Fibroblast of skin of right biceps (primary cell): ENCODE data around the gene SPTSSB.

Source experiments
- DNase-seq: peaks from one replicate; pipeline ENCODE4 v3.0.0-alpha.2; 2013

The SPTSSB gene, protein sequence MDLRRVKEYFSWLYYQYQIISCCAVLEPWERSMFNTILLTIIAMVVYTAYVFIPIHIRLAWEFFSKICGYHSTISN

DNA sequence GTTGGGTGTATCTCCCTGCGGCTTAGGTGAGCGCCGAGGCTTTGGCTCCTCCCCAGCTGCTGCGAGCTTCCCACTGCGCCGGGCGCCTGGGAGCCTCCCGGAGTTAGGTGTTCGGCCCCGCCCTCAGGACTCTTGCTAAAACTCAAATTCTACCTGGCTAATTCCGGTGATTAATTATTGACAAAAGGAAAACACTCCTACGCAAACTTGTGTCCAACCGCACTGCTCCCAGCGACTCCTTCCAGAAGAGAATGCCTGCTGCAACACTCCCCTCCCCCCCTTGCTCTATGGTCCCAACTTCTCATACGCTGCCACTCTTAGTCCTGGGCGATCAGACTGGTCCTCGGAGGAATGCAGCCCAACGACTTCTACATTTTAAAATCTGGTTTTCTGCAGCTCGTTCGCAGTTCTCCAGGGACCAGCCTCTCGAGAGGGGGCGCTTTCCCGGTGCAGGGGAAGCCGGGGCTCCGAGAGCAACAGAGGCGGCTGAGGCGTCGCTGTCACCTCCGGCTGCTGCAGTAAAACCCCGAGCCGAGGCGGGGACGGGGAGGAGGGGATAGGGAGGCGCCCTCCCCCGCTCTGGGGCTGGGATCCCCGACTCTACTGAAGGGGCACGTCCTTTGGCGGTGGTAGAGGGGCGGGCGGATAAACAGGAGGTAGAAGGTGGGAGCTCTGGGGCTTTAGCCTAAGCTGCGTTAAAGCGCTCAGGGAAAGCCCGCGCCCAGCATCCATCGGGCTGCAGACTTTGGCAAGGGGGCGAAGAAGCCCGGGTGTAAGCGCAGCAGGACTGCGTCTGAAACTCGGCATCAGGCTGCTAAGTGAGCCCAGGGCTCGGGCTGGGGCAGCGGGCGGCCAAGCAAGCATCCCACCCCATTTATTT lies at the start of gene SPTSSB:
Gene SPTSSB, minus strand, starts transcription at position 77 of the 880 bp plus-strand sequence. CDS start 25,194 bp downstream, outside the sequence.
- peak; percentile 29 for DNase-seq

GRCh38 chr3:161420746-161421145 lies 49.4 kb upstream of the SPTSSB start:
- no peak for DNase-seq

GRCh38 chr3:161419555-161420333 lies 48.4 kb upstream of the SPTSSB start:
- DNase-seq = no peak

GRCh38 chr3:161415506-161416231 lies 44.4 kb upstream of the SPTSSB start:
- DNase-seq = peak; percentile 76

- DNase-seq = no peak
These were observed 43.6 kb upstream of the SPTSSB start for GRCh38 chr3:161414907-161415306.

- DNase-seq = no peak
These were observed 42.5 kb upstream of the SPTSSB start for GRCh38 chr3:161413855-161414210.

GRCh38 chr3:161413127-161413854 lies 42.0 kb upstream of the SPTSSB start:
- peak; percentile 45 for DNase-seq

- no peak for DNase-seq
These were observed 40.8 kb upstream of the SPTSSB start for GRCh38 chr3:161412123-161412522.

- DNase-seq = no peak
These were observed 38.5 kb upstream of the SPTSSB start for GRCh38 chr3:161409858-161410257.

DNA sequence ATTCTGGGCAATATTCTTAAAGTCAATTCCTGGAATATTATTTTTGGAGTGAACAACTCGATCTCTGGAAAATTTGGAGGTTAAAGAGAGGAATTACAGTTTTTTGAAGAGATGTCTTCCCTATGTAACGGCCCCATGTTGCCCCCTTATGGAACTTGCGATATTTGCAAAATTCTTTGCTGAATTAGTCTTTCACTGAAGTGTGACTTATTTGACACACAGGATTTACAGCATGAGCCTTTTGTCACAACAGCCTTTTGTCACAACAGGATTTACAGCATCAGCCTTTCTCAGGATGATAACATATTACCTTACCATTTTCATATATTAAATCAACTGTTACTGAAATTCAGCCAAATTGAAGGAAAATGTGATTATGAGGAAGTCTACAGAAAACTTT lies 37.8 kb upstream of the SPTSSB start:
- DNase-seq = peak; percentile 53

DNA sequence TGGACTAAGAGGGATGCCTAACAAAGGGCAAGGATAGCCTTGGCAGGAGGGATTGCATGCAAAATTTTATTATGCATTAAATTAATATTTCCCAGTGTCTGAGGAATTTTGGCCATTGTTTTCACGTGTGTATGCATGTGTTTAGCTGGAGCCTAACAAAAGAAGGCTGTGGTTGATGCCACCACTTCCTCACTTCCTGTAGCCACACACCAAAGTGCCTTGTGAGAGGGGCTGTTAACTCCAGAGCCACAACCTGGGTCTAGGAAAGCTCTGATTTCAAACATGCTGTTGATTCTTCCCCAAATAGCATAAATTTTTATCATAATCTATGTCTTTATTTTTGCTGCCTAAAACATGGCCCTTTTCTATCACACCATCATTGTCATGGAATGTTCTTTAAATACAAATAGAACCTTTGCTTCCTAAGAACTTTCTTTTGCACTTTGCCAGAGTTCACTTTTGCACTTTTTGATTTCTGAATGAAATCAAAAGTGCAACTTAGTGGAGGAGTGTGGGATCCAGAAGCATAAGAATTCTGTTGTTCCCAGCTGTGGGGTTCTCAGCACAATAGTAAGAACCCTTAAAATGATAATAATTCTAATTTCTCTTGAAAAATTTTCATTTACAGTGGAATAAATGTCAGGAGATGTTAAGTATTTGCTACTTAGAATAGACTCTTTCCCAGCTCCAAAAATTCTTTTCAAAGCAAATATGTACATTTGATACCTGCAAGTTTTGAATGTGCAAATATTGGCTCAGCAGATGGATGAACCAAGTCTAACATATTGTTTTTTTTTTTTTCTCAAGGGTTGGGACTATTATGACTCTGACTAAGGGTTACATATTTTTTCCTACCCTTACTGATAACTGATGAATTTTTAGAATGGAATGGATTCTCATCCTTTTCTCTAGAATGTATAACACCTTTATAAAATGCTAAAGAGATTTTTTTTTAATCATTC lies 35.6 kb upstream of the SPTSSB start:
- DNase-seq = no peak

DNA sequence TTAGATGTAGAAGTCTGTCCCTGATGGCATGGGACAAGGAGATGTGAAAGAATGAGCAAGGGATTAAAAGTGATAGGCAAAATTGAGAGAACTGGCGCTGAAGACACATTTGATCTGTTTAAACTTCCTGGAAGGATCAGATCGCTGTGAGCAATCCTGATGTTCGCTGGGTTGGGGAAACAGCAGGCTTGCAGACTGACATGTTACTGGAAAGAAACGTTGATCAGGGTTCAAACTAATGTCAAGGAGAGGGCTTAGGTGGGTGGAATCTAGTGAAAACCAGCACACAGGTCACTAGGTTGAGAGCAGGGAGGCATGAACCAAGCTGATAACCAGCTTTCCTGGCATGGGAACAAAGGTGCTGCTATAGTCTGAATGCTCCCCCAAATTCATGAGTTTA lies 34.5 kb upstream of the SPTSSB start:
- no peak for DNase-seq

- no peak for DNase-seq
These were observed 33.8 kb upstream of the SPTSSB start for GRCh38 chr3:161405087-161405486.

DNA sequence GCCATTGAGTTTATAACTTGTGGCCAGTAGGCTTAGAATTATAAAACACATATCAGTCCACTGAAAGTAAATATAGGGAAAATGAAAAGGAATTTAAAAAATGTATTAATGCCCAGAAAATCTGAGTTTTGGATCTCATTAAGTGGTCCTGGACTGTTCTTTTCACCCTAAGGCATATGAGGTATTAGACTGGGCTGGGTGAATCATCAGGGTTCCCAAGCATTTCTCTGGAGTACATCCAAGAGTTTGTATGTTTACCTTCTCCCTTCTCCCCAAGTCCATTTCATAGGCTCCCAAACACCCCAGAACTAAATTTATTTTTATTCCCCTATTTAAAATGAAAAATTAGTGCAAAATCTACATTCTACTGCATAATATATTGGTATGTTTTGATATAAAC lies 31.9 kb upstream of the SPTSSB start:
- peak; percentile 25 for DNase-seq

DNA sequence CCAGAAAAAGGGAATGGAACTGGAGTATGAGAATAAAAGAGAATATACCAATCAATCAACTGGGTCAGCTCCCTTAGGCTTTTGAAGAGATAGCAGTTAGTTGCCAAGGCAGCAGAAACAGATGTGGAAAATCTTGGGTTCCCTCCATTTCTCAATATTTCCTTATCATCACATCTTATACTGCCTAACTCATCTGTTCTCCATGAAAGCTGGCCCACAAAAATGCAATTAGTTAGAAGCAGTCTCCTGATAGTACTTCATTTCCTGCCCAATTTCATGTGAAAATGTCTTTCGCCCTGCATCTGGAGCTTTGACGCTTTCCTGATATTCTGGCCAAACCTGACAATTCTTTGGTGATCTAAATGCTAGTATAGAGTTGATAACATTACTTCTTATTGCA lies 30.1 kb upstream of the SPTSSB start:
- peak; percentile 62 for DNase-seq

GRCh38 chr3:161400650-161401049 lies 29.3 kb upstream of the SPTSSB start:
- no peak for DNase-seq

- DNase-seq = no peak
These were observed 24.0 kb upstream of the SPTSSB start for GRCh38 chr3:161395115-161396012.

DNA sequence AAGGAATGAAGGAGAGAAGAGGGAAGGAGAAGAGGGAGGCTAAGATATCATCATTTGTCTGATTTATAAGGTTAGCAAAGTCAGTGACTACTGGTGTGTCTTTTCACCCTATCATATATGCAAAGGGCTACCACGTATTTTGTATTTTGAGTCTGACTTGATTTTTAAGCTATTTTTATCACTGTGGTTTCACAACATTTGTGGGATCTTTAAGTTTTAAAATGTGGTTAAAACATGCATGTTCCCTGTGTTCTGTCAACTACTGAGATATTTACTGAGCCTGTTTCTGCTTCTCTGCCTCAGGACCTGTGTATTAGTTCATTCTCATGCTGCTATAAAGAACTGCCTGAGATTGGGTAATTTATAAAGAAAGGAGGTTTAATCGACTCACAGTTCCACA lies 22.5 kb upstream of the SPTSSB start:
- DNase-seq = no peak

DNA sequence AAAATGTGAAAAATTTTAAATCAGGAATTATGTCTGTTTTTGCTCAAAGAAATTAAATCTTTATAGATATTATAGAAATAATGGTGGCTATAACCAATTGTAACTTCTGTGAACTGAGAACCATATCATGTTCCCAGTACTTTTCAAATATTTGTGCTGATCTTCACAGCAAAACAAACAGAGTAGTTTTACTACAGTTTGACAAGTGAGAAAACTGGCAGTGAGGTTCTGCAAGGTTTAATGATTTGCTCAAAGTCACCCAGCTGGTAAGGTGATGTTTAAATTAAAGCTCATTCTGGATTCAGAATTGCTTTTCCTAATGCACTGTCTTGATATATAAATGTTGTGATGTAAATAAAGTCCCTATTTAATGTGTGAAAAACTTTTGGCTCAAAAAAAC lies 22.0 kb upstream of the SPTSSB start:
- no peak for DNase-seq

DNA sequence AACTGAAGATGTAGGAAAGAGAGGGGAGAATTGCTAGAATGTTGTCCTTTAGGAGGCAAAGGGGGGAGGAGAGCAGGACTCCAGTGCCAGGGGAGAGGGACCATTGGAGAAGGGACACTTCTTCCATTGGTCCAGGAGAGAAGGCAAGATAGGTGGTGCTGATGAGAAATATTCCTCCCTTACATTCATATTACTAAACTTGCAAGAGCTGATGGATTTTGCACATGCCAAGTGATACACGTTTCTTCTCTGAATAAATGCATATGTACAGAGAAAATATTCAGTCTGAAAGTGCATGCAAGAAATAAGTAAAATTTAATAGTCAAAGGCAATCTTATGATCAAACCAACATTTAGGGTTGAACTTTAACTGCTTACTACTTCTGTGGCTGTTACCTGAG lies 21.5 kb upstream of the SPTSSB start:
- DNase-seq = no peak
